ENCODE results near the gene ADSS1.

ADSS1 gene

GRCh38 chr14:104687601-104688504 is 36.2 kb upstream of the ADSS1 start:
- peak overlapping the region in 1 of 2 experiments; percentile 52 for H3K4ac ChIP-seq (ENCODE audit: low read depth in 1 of 2, low read length in 2 of 2)
- peak overlapping the region; percentile 35 for H4K91ac ChIP-seq (ENCODE audit: low read length)
- no peak overlapping the region for H2BK5ac ChIP-seq (ENCODE audit: low read depth, low read length, poor library complexity, severe bottlenecking)
- 63% methylated on average over 30 of the region's 31 CpGs for WGBS
- H3K36me3 ChIP-seq (ENCODE audit: control insufficient read depth in 1 of 2, insufficient read depth in 2 of 2, low read depth in 1 of 2, low read length in 2 of 2), result peaks cover 0 to 22% of the 10 kb centered on the region in 2 experiments
- H2BK15ac ChIP-seq (ENCODE audit: low read depth, poor library complexity, severe bottlenecking), result peak overlapping the region; percentile 54
- H3K4me2 ChIP-seq (ENCODE audit: low read length, poor library complexity, severe bottlenecking), result peak overlapping the region; percentile 12
- no peaks in the 10 kb centered on the region for H3K79me1 ChIP-seq (replicated peaks; ENCODE audit: low read length, poor library complexity, severe bottlenecking)
- peak; percentile 34 for DNase-seq
- no peak overlapping the region for H3K27ac ChIP-seq (ENCODE audit: low read length, poor library complexity, severe bottlenecking)
- no peak overlapping the region for H3K9ac ChIP-seq (ENCODE audit: low read length)
- H3K4me1 ChIP-seq (ENCODE audit: control insufficient read depth, insufficient read depth, low read depth, low read length), result peaks cover 48% of the 10 kb centered on the region
- H3K23ac ChIP-seq (ENCODE audit: low read length in 2 of 2), result no peak overlapping the region
- H3K18ac ChIP-seq (ENCODE audit: low read depth in 1 of 2, low read length in 2 of 2), result peak overlapping the region; percentile 38 to 85
- no peak overlapping the region for H2BK120ac ChIP-seq (ENCODE audit: low read depth, low read length)
- H3K14ac ChIP-seq (ENCODE audit: low read length in 2 of 2), result no peak overlapping the region
- no peaks in the 10 kb centered on the region for H3K9me3 ChIP-seq (ENCODE audit: control insufficient read depth, low read length)
- no peaks in the 10 kb centered on the region for H3K27me3 ChIP-seq (ENCODE audit: control insufficient read depth in 1 of 2, insufficient read depth in 1 of 2, low read length in 2 of 2)
- H2BK12ac ChIP-seq (ENCODE audit: low read length in 2 of 2), result peak overlapping the region in 1 of 2 experiments; percentile 25
- H2AK5ac ChIP-seq (ENCODE audit: low read length, severe bottlenecking), result peak overlapping the region; percentile 38
- no peak overlapping the region for H3K4me3 ChIP-seq (ENCODE audit: insufficient read depth in 1 of 2, low read depth in 1 of 2, low read length in 2 of 2)
- H4K8ac ChIP-seq (ENCODE audit: low read length), result no peak overlapping the region
- no peak overlapping the region for H2AFZ ChIP-seq (ENCODE audit: low read depth, low read length)

GRCh38 chr14:104688505-104689108 is 35.4 kb upstream of the ADSS1 start:
- H3K4me2 ChIP-seq (ENCODE audit: low read length, poor library complexity, severe bottlenecking), result peak overlapping the region; percentile 65
- H3K27ac ChIP-seq (ENCODE audit: low read length, poor library complexity, severe bottlenecking), result peak overlapping the region; percentile 13
- peak overlapping the region; percentile 97 for H4K8ac ChIP-seq (ENCODE audit: low read length)
- H3K27me3 ChIP-seq (ENCODE audit: control insufficient read depth in 1 of 2, insufficient read depth in 1 of 2, low read length in 2 of 2), result no peaks in the 10 kb centered on the region
- peak overlapping the region; percentile 75 for H3K9ac ChIP-seq (ENCODE audit: low read length)
- H2BK15ac ChIP-seq (ENCODE audit: low read depth, poor library complexity, severe bottlenecking), result peak overlapping the region; percentile 75
- H3K23ac ChIP-seq (ENCODE audit: low read length in 2 of 2), result no peak overlapping the region
- H2BK5ac ChIP-seq (ENCODE audit: low read depth, low read length, poor library complexity, severe bottlenecking), result no peak overlapping the region
- no peaks in the 10 kb centered on the region for H3K9me3 ChIP-seq (ENCODE audit: control insufficient read depth, low read length)
- peak overlapping the region; percentile 33 for H2AK5ac ChIP-seq (ENCODE audit: low read length, severe bottlenecking)
- peak overlapping the region in 1 of 2 experiments; percentile 50 for H2BK12ac ChIP-seq (ENCODE audit: low read length in 2 of 2)
- H3K79me1 ChIP-seq (replicated peaks; ENCODE audit: low read length, poor library complexity, severe bottlenecking), result no peaks in the 10 kb centered on the region
- peak overlapping the region; percentile 57 for H2AFZ ChIP-seq (ENCODE audit: low read depth, low read length)
- H3K4me1 ChIP-seq (ENCODE audit: control insufficient read depth, insufficient read depth, low read depth, low read length), result peaks cover 52% of the 10 kb centered on the region
- H3K36me3 ChIP-seq (ENCODE audit: control insufficient read depth in 1 of 2, insufficient read depth in 2 of 2, low read depth in 1 of 2, low read length in 2 of 2), result peaks cover 0 to 30% of the 10 kb centered on the region in 2 experiments
- peak overlapping the region; percentile 81 for H2BK120ac ChIP-seq (ENCODE audit: low read depth, low read length)
- peak; percentile 50 for DNase-seq
- peak overlapping the region; percentile 96 for H4K91ac ChIP-seq (ENCODE audit: low read length)
- peak overlapping the region in 1 of 2 experiments; percentile 37 for H3K14ac ChIP-seq (ENCODE audit: low read length in 2 of 2)
- H3K18ac ChIP-seq (ENCODE audit: low read depth in 1 of 2, low read length in 2 of 2), result peak overlapping the region; percentile 85 to 92
- H3K4me3 ChIP-seq (ENCODE audit: insufficient read depth in 1 of 2, low read depth in 1 of 2, low read length in 2 of 2), result peak overlapping the region in 1 of 2 experiments; percentile 72
- peak overlapping the region; percentile 71 to 78 for H3K4ac ChIP-seq (ENCODE audit: low read depth in 1 of 2, low read length in 2 of 2)
- WGBS, result 51% methylated on average over 24 of the region's 24 CpGs

- peaks cover 0 to 36% of the 10 kb centered on the region in 2 experiments for H3K36me3 ChIP-seq (ENCODE audit: control insufficient read depth in 1 of 2, insufficient read depth in 2 of 2, low read depth in 1 of 2, low read length in 2 of 2)
- peak within 1 kb of the TSS in 1 of 2 experiments; percentile 99 for H3K14ac ChIP-seq (ENCODE audit: low read length in 2 of 2)
- H3K4me1 ChIP-seq (ENCODE audit: control insufficient read depth, insufficient read depth, low read depth, low read length), result peaks cover 59% of the 10 kb centered on the region
- H2BK120ac ChIP-seq (ENCODE audit: low read depth, low read length), result peak within 1 kb of the TSS; percentile 81
- peak within 1 kb of the TSS; percentile 65 for H3K4me2 ChIP-seq (ENCODE audit: low read length, poor library complexity, severe bottlenecking)
- peak within 1 kb of the TSS; percentile 97 for H4K8ac ChIP-seq (ENCODE audit: low read length)
- H3K23ac ChIP-seq (ENCODE audit: low read length in 2 of 2), result peak within 1 kb of the TSS in 1 of 2 experiments; percentile 92
- WGBS, result under 1% methylated on average over 57 of the region's 76 CpGs
- H3K27me3 ChIP-seq (ENCODE audit: control insufficient read depth in 1 of 2, insufficient read depth in 1 of 2, low read length in 2 of 2), result no peaks in the 10 kb centered on the region
- DNase-seq, result peak; percentile 64
- no peak within 1 kb of the TSS for H2BK5ac ChIP-seq (ENCODE audit: low read depth, low read length, poor library complexity, severe bottlenecking)
- H3K27ac ChIP-seq (ENCODE audit: low read length, poor library complexity, severe bottlenecking), result peak within 1 kb of the TSS; percentile 13
- peak within 1 kb of the TSS; percentile 90 to 93 for H3K4me3 ChIP-seq (ENCODE audit: insufficient read depth in 1 of 2, low read depth in 1 of 2, low read length in 2 of 2)
- H4K91ac ChIP-seq (ENCODE audit: low read length), result peak within 1 kb of the TSS; percentile 96
- H3K9me3 ChIP-seq (ENCODE audit: control insufficient read depth, low read length), result no peaks in the 10 kb centered on the region
- H2BK12ac ChIP-seq (ENCODE audit: low read length in 2 of 2), result peak within 1 kb of the TSS; percentile 50 to 70
- H2AK5ac ChIP-seq (ENCODE audit: low read length, severe bottlenecking), result peak within 1 kb of the TSS; percentile 45
- H2BK15ac ChIP-seq (ENCODE audit: low read depth, poor library complexity, severe bottlenecking), result peak within 1 kb of the TSS; percentile 90
- H3K79me1 ChIP-seq (replicated peaks; ENCODE audit: low read length, poor library complexity, severe bottlenecking), result no peaks in the 10 kb centered on the region
- peak within 1 kb of the TSS; percentile 57 for H2AFZ ChIP-seq (ENCODE audit: low read depth, low read length)
- H3K4ac ChIP-seq (ENCODE audit: low read depth in 1 of 2, low read length in 2 of 2), result peak within 1 kb of the TSS; percentile 78 to 85
- peak within 1 kb of the TSS; percentile 93 for H3K9ac ChIP-seq (ENCODE audit: low read length)
- H3K18ac ChIP-seq (ENCODE audit: low read depth in 1 of 2, low read length in 2 of 2), result peak within 1 kb of the TSS; percentile 88 to 97
These were observed 34.7 kb upstream of the ADSS1 start, which contains the start of gene INF2 for GRCh38 chr14:104689109-104689880. Gene INF2, plus strand, starts transcription at chr14:104689618. Its CDS starts 11,748 bp downstream, at chr14:104701366.

Data from mesenchymal stem cell (in vitro differentiated cells and primary cell).